Measurements from ENCODE around the gene MARS1.

DNA sequence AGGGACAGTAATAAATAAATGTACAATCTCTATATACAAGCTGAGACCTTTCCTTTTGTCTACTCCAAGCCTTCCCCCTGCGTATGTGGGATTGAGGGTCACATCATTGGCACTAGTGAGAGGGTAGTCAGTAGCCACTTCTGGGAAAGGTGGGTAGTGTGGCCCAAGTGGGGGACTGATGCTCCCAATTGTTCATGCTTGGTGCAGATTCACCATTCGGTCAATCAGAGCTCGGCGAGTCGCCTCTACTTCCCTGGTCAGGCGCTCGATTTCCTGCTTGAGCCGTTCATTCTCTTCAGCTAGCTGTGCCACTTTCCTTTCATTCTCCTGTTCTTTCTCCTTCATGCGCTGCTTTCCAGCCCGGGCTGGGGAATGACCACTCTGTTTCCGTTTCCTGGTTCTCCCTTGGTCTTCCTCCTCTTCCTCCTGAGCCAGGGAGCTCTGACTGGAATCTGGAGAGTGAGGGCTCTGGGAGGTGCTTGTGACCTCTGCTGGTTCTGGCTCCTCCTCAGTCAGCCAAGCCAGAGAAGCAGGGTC lies 28.8 kb downstream of the MARS1 start:
- no peak; the same call in 1 of the 2 replicates for TF ChIP-seq TAF1 (IDR thresholded peaks at IDR 0.05; ENCODE audit: borderline replicate concordance, insufficient read depth, low read length)
- peak; percentile 42 for TF ChIP-seq POLR2AphosphoS5 (IDR thresholded peaks at IDR 0.05; ENCODE audit: low read depth, low read length)
- no peak for TF ChIP-seq FOXP2 (optimal IDR thresholded peaks at IDR 0.05; ENCODE audit: borderline replicate concordance, extremely low read depth, extremely low read length, insufficient read depth)
